HCT116 (cell line): ENCODE results near the gene XAF1. TPM values are rescaled to one million over a fixed set of nuclear protein-coding genes. Genes with fewer than 3 reads are reported as not detected.

Source experiments
- ATAC-seq: fragments of 200-7000 bp; cut with Tn5 transposase; 2 replicates; pipeline ENCODE4 v1.9.1; 2020; ENCODE audit warnings: mild to moderate bottlenecking, moderate library complexity
- BruUV-seq: library from RNA; stranded (reverse); fragments of 400-500 nt; replicated peaks from 2 replicates; lab custom pipeline; 2021; lab: Mats Ljungman, UMichigan
- CTCF ChIA-PET: fragments of 300-600 bp; sonication (Branson Sonifier 250); formaldehyde crosslinking; loops from one replicate; lab custom pipeline; 2021; ENCODE audit warnings: antibody characterized with exemption; lab: Charles Lee
- POLR2A ChIA-PET: fragments of 300-600, 350-600 bp; sonication (Branson Sonifier 250); formaldehyde crosslinking; loops from one replicate; lab custom pipeline; 2021; ENCODE audit warnings: antibody characterized with exemption; lab: Charles Lee
- RAD21 ChIA-PET, 2 experiments: fragments of 300-600 bp; sonication (Branson Sonifier 250); formaldehyde crosslinking; loops; one replicate each; lab custom pipeline; 2023; ENCODE audit warnings: low total read pairs in 2 of 2; ENCODE audit not compliant: uncharacterized antibody in 2 of 2, unreplicated experiment in 2 of 2, low non-redundant PET in 1 of 2; lab: Charles Lee
- DNase-seq: peaks from one replicate; pipeline ENCODE4 v3.0.0-alpha.2; 2010; ENCODE audit warnings: low read depth, low spot score
- H2AFZ ChIP-seq: fragments of 200-600 bp; shearing (Covaris generic), sonication (generic); 2 replicates; pipeline ENCODE4 v1.6.1; 2017; ENCODE audit warnings: low read depth, mixed run types, mixed read lengths, antibody characterized with exemption, low read length; ENCODE audit not compliant: poor library complexity, severe bottlenecking
- H3K27ac ChIP-seq: 2 replicates; pipeline ENCODE4 v1.5.1; 2012; ENCODE audit warnings: low read depth, low read length
- H3K27me3 ChIP-seq: fragments of 200-600 bp; sonication (generic); 2 replicates; pipeline ENCODE4 v1.6.1; 2016; ENCODE audit warnings: mixed run types, low read length, mixed read lengths; ENCODE audit not compliant: insufficient read depth
- H3K36me3 ChIP-seq, 2 experiments: fragments of 200-500 bp in 1 of 2; fragments of 200-600 bp in 1 of 2; sonication (Bioruptor generic) in 1 of 2; sonication (generic) in 1 of 2; 2 replicates each; pipeline versions ENCODE4 v1.5.1 to v1.6.1; 2014 to 2016; ENCODE audit warnings: low read length in 2 of 2, inconsistent platforms in 1 of 2, mixed read lengths in 1 of 2, mixed run types in 1 of 2; ENCODE audit not compliant: insufficient read depth in 2 of 2, control insufficient read depth in 1 of 2
- H3K4me1 ChIP-seq, 2 experiments: fragments of 200-600 bp in 1 of 2; sonication (generic) in 1 of 2; 2 replicates each; pipeline versions ENCODE4 v1.5.1 to v1.6.1; 2012 to 2017; ENCODE audit warnings: low read length in 2 of 2, inconsistent platforms in 1 of 2, mild to moderate bottlenecking in 1 of 2, mixed read lengths in 1 of 2, mixed run types in 1 of 2, moderate library complexity in 1 of 2; ENCODE audit not compliant: insufficient read depth in 2 of 2, control insufficient read depth in 1 of 2
- H3K4me2 ChIP-seq: fragments of 200-600 bp; sonication (generic); 2 replicates; pipeline ENCODE4 v1.6.1; 2017; ENCODE audit warnings: mixed run types, low read length, mixed read lengths
- H3K4me3 ChIP-seq, 2 experiments: fragments of 200-600 bp in 1 of 2; sonication (generic) in 1 of 2; replicated peaks in 1 of 2; 2 replicates each; pipeline ENCODE4 v1.5.1; 2011 to 2016; ENCODE audit warnings: low read length in 2 of 2, control low read depth in 1 of 2, low read depth in 1 of 2, mild to moderate bottlenecking in 1 of 2, mixed read lengths in 1 of 2, mixed run types in 1 of 2
- H3K79me2 ChIP-seq: fragments of 200-600 bp; sonication (generic); 2 replicates; pipeline ENCODE4 v1.6.1; 2017; ENCODE audit warnings: mild to moderate bottlenecking, mixed run types, low read length, moderate library complexity, mixed read lengths; ENCODE audit not compliant: insufficient read depth
- H3K9ac ChIP-seq: fragments of 200-600 bp; sonication (generic); 2 replicates; pipeline ENCODE4 v1.6.1; 2016; ENCODE audit warnings: low read length, mixed read lengths
- H3K9me2 ChIP-seq: fragments of 200-600 bp; sonication (generic), shearing (Covaris generic); 2 replicates; pipeline ENCODE4 v1.6.1; 2017; ENCODE audit warnings: mixed run types, mild to moderate bottlenecking, moderate library complexity; ENCODE audit not compliant: insufficient read depth
- H3K9me3 ChIP-seq, 2 experiments: fragments of 200-500 bp in 1 of 2; fragments of 200-600 bp in 1 of 2; sonication (Bioruptor generic) in 1 of 2; sonication (generic) in 1 of 2; 2 replicates each; pipeline ENCODE4 v1.6.1; 2014 to 2017; ENCODE audit warnings: low read length in 2 of 2, mixed read lengths in 2 of 2, inconsistent platforms in 1 of 2, low read depth in 1 of 2, mild to moderate bottlenecking in 1 of 2, mixed run types in 1 of 2, moderate library complexity in 1 of 2; ENCODE audit not compliant: control insufficient read depth in 1 of 2, insufficient read depth in 1 of 2
- H4K20me1 ChIP-seq: fragments of 200-600 bp; sonication (generic), shearing (Covaris generic); 2 replicates; pipeline ENCODE4 v1.6.1; 2017; ENCODE audit warnings: mixed run types, mild to moderate bottlenecking, moderate library complexity; ENCODE audit not compliant: insufficient read depth
- CBX3 ChIP-seq: IDR thresholded peaks from 2 replicates; pipeline ENCODE4 v1.6.1; 2012; ENCODE audit warnings: low read depth
- CEBPB ChIP-seq: IDR thresholded peaks from 2 replicates; pipeline ENCODE4 v1.6.1; 2012; ENCODE audit warnings: low read depth
- EGR1 ChIP-seq: IDR thresholded peaks from 2 replicates; pipeline ENCODE4 v1.6.1; 2012; ENCODE audit warnings: low read depth
- ELF1 ChIP-seq: IDR thresholded peaks from 2 replicates; pipeline ENCODE4 v1.6.1; 2012; ENCODE audit warnings: low read depth, borderline replicate concordance
- EZH2phosphoT487 ChIP-seq: fragments of 200-600 bp; IDR thresholded peaks from 2 replicates; pipeline ENCODE4 v1.6.1; 2018; ENCODE audit warnings: antibody characterized with exemption, borderline replicate concordance
- FOSL1 ChIP-seq: IDR thresholded peaks from 2 replicates; pipeline ENCODE4 v1.6.1; 2012; ENCODE audit warnings: low read depth
- POLR2A ChIP-seq: IDR thresholded peaks from 2 replicates; pipeline ENCODE4 v1.7.0; 2011; ENCODE audit warnings: borderline replicate concordance; ENCODE audit not compliant: insufficient read depth, insufficient read length; ENCODE audit errors: extremely low read depth
- POLR2AphosphoS5 ChIP-seq: IDR thresholded peaks from 2 replicates; pipeline ENCODE4 v1.6.1; 2011; ENCODE audit warnings: mild to moderate bottlenecking, low read depth, low read length, moderate library complexity
- RAD21 ChIP-seq: IDR thresholded peaks from 2 replicates; pipeline ENCODE4 v1.6.1; 2012; ENCODE audit warnings: low read depth, mild to moderate bottlenecking
- SIN3A ChIP-seq: IDR thresholded peaks from 2 replicates; pipeline ENCODE4 v1.6.1; 2012; ENCODE audit warnings: low read depth
- SRF ChIP-seq: IDR thresholded peaks from 2 replicates; pipeline ENCODE4 v1.6.1; 2012; ENCODE audit warnings: low read depth
- YY1 ChIP-seq: IDR thresholded peaks from 2 replicates; pipeline ENCODE4 v1.6.1; 2011; ENCODE audit warnings: low read length, low read depth, moderate library complexity, mild to moderate bottlenecking; ENCODE audit not compliant: insufficient replicate concordance; ENCODE audit errors: extremely low read depth
- intact Hi-C: fragments of 100-400 bp; cut with micrococcal nuclease; formaldehyde crosslinking; loops from 2 replicates; pipeline ENCODE4 v1.10.0; 2022
- total RNA-seq: library from RNA; stranded (reverse); gene quantifications from one replicate; pipeline ENCODE4 v1.2.1, GENCODE V29; 2021; ENCODE audit not compliant: unreplicated experiment
- TF ChIP-seq, protein P1 (sequence below): IDR thresholded peaks from 2 replicates; pipeline ENCODE4 v1.6.1; 2012
- TF ChIP-seq, protein P2 (sequence below): IDR thresholded peaks from 2 replicates; pipeline ENCODE4 v1.6.1; 2011; ENCODE audit warnings: mild to moderate bottlenecking, low read length, moderate library complexity; ENCODE audit not compliant: insufficient replicate concordance; ENCODE audit errors: extremely low read depth
- TF ChIP-seq, protein P3 (sequence below): IDR thresholded peaks from 2 replicates; pipeline ENCODE4 v1.6.1; 2012

Gene XAF1
- total RNA-seq, 1 experiment from 2014 or later: 0.25 TPM

DNA sequence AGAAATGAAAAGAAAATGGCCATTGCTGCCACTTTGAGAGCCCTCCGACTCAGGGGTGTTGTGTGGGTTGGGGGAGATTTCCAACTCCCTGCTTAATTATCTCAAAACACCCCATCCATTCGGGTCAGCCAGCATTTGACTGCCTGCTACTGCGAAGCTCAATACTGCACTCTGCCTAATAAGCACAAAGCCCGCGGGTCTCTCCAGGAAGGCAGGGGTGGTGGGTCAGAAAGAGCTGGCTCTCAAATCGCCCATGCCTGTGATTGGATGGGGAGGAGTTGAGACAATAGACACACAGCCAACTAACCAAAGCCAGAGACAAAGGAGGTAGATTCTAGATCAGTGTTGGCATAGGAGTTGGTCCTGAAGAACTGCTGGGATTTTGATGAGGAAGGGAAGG lies 2.3 kb upstream of the XAF1 start:
- POLR2A ChIA-PET: no interaction called here
- intact Hi-C loops: no loop called here
- no peak overlapping the region for H3K27ac ChIP-seq
- H3K27me3 ChIP-seq: no peaks in the 10 kb centered on the region
- no peaks in the 10 kb centered on the region for H3K9me3 ChIP-seq
- no peaks in the 10 kb centered on the region for H4K20me1 ChIP-seq
- no TSS peak for BruUV-seq
- CTCF ChIA-PET: no interaction called here
- no peaks in the 10 kb centered on the region for H3K4me1 ChIP-seq
- no peak overlapping the region for H3K9ac ChIP-seq
- H3K79me2 ChIP-seq: no peaks in the 10 kb centered on the region
- no peak for ATAC-seq
- H3K36me3 ChIP-seq: no peaks in the 10 kb centered on the region
- no peak overlapping the region for H2AFZ ChIP-seq
- no peak for TF ChIP-seq RAD21
- no peak for TF ChIP-seq CBX3
- TF ChIP-seq, protein P1, sequence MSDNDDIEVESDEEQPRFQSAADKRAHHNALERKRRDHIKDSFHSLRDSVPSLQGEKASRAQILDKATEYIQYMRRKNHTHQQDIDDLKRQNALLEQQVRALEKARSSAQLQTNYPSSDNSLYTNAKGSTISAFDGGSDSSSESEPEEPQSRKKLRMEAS: no peak
- TF ChIP-seq EGR1: no peak
- TF ChIP-seq YY1: no peak
- TF ChIP-seq SIN3A: no peak
- no peak for TF ChIP-seq SRF
- DNase-seq: no peak
- no peak overlapping the region for H3K4me2 ChIP-seq
- H3K4me3 ChIP-seq: no peak overlapping the region
- H3K9me2 ChIP-seq: no peaks in the 10 kb centered on the region
- RAD21 ChIA-PET: no interaction called here

DNA sequence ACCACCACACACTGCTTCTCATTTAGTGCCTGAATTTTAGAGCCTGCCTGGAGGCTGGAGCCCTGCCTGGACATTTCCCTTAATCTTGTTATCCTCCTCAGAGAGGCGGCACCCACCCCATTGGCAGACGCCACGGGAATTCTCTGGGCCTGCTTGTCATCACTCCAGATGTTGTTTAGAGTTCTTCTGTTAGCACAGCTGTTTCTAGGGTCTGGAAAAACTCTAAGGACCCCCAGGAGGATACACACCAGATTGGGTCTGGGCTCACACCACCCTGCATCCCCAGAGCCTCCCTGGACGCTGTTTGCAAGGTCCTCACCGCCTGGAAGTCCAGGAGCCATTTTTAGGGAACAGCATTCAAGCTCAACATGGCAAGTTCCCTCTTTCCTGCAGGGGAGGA lies 565 bp upstream of the XAF1 start:
- H4K20me1 ChIP-seq: no peaks in the 10 kb centered on the region
- H3K9me3 ChIP-seq: no peaks in the 10 kb centered on the region
- CTCF ChIA-PET: no interaction called here
- H3K9me2 ChIP-seq: no peaks in the 10 kb centered on the region
- no peak overlapping the region for H3K9ac ChIP-seq
- H3K4me2 ChIP-seq: no peak overlapping the region
- no peak for TF ChIP-seq POLR2A
- TF ChIP-seq ELF1: no peak
- TF ChIP-seq EGR1: no peak
- TF ChIP-seq SIN3A: no peak
- TF ChIP-seq CEBPB: no peak
- TF ChIP-seq SRF: no peak
- no peak for TF ChIP-seq EZH2phosphoT487
- no peak for TF ChIP-seq FOSL1
- TF ChIP-seq YY1: no peak
- TF ChIP-seq, protein P1: no peak
- no peak for TF ChIP-seq POLR2AphosphoS5
- TF ChIP-seq, protein P2, sequence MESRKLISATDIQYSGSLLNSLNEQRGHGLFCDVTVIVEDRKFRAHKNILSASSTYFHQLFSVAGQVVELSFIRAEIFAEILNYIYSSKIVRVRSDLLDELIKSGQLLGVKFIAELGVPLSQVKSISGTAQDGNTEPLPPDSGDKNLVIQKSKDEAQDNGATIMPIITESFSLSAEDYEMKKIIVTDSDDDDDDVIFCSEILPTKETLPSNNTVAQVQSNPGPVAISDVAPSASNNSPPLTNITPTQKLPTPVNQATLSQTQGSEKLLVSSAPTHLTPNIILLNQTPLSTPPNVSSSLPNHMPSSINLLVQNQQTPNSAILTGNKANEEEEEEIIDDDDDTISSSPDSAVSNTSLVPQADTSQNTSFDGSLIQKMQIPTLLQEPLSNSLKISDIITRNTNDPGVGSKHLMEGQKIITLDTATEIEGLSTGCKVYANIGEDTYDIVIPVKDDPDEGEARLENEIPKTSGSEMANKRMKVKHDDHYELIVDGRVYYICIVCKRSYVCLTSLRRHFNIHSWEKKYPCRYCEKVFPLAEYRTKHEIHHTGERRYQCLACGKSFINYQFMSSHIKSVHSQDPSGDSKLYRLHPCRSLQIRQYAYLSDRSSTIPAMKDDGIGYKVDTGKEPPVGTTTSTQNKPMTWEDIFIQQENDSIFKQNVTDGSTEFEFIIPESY: no peak
- TF ChIP-seq, protein P3, sequence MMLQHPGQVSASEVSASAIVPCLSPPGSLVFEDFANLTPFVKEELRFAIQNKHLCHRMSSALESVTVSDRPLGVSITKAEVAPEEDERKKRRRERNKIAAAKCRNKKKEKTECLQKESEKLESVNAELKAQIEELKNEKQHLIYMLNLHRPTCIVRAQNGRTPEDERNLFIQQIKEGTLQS: no peak
- no peak for TF ChIP-seq CBX3
- TF ChIP-seq, all 23 proteins: peak for 0
- intact Hi-C loops: no loop called here
- no TSS peak for BruUV-seq
- POLR2A ChIA-PET: no interaction called here
- Histone ChIP-seq H2AFZ (no peak overlapping the region), H3K36me3 (no peaks in the 10 kb centered on the region), H3K79me2 (no peaks in the 10 kb centered on the region), H3K27me3 (no peaks in the 10 kb centered on the region), H3K4me1 (no peaks in the 10 kb centered on the region), H3K4me3 (no peak overlapping the region), H3K27ac (no peak overlapping the region)
- DNase-seq (no peak), ATAC-seq (no peak)
- RAD21 ChIA-PET: no interaction called here
